Activated gamma-delta T cell treated with anti-CD3 and anti-CD28 coated beads, Interleukin-2, amount 50 U/mL, for 16 hours (primary cell): ENCODE data around the gene UBE2Z.
A peak's percentile ranks its signal among the peaks of the same experiment; 100 is the strongest.
"Not testable (repeated sequence)": the region's sequence is repeated elsewhere in the genome, so short reads cannot be mapped to it uniquely, and the experiment has no call there.

ENCODE experiments used
- DNase-seq: peaks from one replicate; pipeline ENCODE4 v3.0.0-alpha.2; 2020; ENCODE audit warnings: low read depth

UBE2Z gene

GRCh38 chr17:48908047-48908843 is at the start of gene UBE2Z:
Gene UBE2Z (plus strand): TSS chr17:48908407. CDS start chr17:48908504, 97 bp downstream.
- peak; percentile 87 for DNase-seq

GRCh38 chr17:48860034-48860433 is 48.2 kb upstream of the UBE2Z start:
- DNase-seq, result no peak

DNA sequence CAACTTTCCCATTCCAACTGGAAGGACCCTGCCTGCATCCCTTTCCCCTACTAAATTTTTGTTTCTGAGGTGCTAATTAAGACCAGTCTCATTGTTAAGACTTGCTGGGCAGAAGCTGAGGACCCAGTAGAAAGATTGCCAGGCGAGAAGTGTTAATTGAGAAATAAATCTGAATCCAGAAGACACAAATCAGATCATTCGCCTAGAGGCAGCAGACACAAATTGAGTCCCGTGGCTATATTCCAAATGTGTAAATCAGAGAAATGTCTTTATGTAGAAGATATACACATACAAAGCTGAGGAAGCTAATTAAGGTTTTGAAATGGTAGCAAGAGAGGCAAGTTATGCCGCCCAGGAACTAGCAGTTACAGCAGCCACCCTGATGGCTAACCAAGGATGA is 47.8 kb upstream of the UBE2Z start:
- DNase-seq, result no peak

GRCh38 chr17:48868916-48869500 is 39.2 kb upstream of the UBE2Z start:
- DNase-seq, result no peak

DNA sequence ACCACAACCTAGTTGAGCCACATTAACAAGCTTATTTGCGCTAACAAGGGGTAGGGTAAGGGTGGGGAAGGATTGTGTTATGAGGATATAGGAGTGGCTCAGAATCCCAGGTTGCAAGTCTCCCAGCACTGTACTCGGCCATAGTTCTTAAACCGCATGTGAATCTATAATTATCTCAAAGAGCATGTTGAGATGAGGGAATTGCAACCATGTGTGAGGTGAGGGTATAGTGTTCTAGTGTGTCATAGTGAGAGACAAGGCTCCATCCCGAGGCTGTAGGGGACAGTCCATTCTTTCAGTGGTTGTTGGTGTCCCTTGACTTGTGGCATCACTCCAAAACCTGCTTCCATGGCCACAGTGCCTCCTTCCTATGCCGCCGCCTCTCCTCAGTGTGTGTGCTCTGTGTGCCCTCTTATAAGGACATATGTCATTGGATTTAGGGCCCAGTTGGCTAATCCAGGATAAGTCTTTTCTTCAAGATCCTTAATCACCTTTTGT is 38.3 kb upstream of the UBE2Z start:
- DNase-seq, result no peak

DNA sequence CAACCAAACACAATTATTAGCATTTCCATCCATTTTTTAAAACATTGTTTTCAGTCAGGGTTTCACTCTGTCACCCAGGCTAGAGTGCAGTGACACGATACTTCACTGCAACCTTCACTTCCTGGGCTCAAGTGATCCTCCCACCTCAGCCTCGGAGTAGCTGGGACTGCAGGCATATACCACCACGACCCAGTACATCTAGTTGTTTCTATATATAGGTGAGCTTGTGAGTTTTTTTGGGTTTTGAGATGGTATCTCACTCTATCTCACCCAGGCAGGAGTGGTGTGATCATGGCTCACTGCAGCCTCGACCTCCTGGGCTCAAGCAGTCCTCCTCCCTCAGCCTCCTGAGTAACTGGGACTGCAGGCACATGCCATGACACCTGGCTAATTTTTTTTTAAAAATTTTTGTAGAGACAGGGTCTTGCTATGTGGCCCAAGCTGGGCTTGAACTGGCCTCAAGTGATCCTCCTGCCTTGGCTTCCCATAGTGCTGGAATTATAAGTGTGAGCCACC is 37.1 kb upstream of the UBE2Z start:
- DNase-seq, result no peak

GRCh38 chr17:48871551-48872351 is 36.5 kb upstream of the UBE2Z start:
- no peak for DNase-seq

DNA sequence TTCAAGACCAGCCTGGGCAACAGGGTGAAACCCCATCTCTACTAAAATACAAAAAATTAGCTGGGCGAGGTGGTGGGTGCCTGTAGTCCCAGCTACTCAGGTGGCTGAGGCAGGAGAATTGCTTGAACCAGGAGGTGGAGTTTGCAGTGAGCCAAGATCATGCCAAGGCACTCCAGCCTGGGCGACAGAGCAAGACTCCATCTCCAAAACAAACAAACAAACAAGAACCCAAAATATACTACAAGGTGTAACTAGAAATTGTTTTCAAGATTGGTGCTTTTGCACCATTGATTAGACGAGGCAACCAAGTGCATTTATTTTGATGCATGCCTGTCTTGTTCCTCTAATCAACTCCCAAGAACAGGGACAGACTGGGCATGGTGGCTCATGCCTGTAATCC is 35.8 kb upstream of the UBE2Z start:
- not testable (repeated sequence) for DNase-seq

DNA sequence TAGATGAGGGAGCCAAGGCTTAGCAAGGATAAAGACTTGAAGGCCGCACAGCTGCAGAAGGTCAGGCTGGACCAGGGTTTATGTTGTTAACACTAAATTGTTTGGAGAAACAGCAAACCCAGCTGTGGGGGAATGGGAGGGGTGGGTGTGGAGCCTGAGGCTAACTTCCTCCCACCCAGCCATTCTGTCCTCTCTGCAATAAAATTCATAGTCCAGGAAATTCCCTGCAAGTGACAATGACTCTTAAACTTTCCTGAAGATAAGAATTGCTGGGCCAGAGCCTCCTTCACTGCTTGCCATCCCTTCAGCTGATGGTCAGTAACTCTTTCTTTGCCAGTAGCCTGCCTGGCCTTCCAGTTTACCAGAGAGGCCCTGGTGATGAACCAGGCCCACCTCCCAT is 35.0 kb upstream of the UBE2Z start:
- no peak for DNase-seq

GRCh38 chr17:48873696-48874443 is 34.3 kb upstream of the UBE2Z start:
- DNase-seq, result no peak

- DNase-seq, result peak; percentile 46
Measured at GRCh38 chr17:48878920-48879898, 29.0 kb upstream of the UBE2Z start.

GRCh38 chr17:48882272-48882671 is 25.9 kb upstream of the UBE2Z start:
- no peak for DNase-seq

DNA sequence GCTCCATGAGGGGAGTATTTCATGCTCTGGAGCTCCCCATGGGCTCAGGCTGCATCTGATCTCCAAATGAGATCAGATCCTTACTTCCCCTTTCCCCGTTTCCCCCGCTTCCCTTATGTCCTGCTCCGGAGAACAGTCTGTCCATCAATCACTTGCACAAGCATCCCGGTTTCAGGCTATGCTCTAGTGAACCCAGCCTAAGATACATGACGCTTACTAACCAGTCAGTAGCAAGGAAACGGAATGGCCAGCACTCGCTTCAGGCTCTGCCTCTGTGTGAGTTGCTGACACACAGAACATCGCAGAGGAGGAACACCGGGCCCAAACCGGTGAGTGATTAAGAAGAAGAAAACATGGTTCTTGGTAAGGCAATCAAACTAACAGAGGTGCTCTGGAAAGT is 25.0 kb upstream of the UBE2Z start:
- DNase-seq, result no peak

DNA sequence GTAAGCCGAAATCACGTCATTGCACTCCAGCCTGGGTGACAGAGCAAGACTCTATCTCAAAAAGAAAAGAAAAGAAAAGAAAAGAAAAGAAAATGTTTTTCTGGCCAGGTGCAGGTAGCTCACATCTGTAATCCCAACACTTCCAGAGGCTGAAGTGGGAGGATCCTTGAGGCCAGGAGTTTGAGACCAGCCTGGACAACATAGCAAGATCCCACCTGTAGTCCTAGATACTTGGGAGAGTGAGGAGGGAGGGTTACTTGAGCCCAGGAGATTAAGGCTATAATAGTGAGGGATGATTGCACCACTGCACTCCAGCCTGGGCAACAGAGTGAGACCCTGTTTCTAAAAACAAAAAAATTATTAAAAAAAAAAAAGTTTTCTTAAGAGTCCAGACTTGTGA is 18.1 kb upstream of the UBE2Z start:
- no peak for DNase-seq

DNA sequence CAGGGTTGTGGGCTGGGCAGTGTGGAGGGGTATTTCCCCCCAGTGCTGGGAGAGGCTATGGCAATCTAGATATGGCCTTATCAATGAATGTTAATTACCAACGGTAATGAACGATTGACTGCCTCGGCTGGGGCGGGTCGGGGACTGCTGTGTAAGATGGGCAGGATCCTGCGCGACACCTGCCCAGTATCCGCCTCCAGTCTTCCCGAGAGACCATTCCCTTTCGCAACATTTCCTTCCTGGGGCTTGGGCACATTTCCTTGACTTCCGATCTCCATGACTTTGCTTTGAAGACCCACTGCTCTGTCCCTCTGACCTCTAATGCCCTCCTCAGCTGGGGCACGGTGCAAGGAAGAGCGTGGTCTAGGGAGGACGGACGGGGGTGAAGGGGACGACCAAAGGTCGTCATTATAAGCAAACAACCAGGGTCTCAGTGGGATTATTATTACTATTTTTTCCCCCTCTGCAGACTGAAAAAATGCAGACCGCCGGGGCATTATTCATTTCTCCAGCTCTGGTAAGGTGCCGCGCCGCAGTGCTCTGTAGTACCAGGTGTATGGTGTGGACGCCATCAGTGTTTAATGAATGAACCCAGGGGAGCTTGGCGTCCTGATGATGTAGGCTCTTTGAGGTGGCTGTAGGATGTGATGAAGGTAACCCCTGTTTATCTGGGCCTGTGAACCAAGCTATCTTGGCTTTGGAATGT is 15.1 kb upstream of the UBE2Z start:
- DNase-seq, result no peak

- DNase-seq, result no peak
Measured at GRCh38 chr17:48893646-48894508, 14.3 kb upstream of the UBE2Z start.

- DNase-seq, result no peak
Measured at GRCh38 chr17:48894886-48895285, 13.3 kb upstream of the UBE2Z start.

GRCh38 chr17:48901241-48901640 is 7.0 kb upstream of the UBE2Z start:
- no peak for DNase-seq

GRCh38 chr17:48903401-48903800 is 4.8 kb upstream of the UBE2Z start:
- no peak for DNase-seq
